T-helper 17 cell (primary cell): ENCODE results near the gene FNDC10. TPM values are rescaled to one million over a fixed set of nuclear protein-coding genes. Genes with fewer than 3 reads are reported as not detected.
A peak's percentile ranks its signal among the peaks of the same experiment; 100 is the strongest.
"Not testable (repeated sequence)": the region's sequence is repeated elsewhere in the genome, so short reads cannot be mapped to it uniquely, and the experiment has no call there.

Experiments used
- ATAC-seq: fragments of 150-1000 bp; cut with Tn5 transposase; 2 replicates; pipeline ENCODE4 v1.10.0; 2021; ENCODE audit warnings: mild to moderate bottlenecking, moderate library complexity
- DNase-seq, 3 donors: peaks; one replicate each; pipeline versions ENCODE4 v3.0.0 to v3.0.0-alpha.2; 2020 to 2021
- H3K9me3 ChIP-seq: one replicate; pipeline ENCODE4 v1.7.0; 2013; ENCODE audit warnings: low read length, mild to moderate bottlenecking; ENCODE audit not compliant: control insufficient read depth, poor library complexity, severe bottlenecking
- H3K27ac Mint-ChIP-seq: one replicate; pipeline ENCODE4 v1.8.0; 2022; ENCODE audit warnings: mild to moderate bottlenecking, moderate library complexity, mixed read lengths
- H3K27me3 Mint-ChIP-seq: one replicate; pipeline ENCODE4 v1.8.0; 2022; ENCODE audit warnings: mixed read lengths
- H3K36me3 Mint-ChIP-seq: one replicate; pipeline ENCODE4 v1.8.0; 2022; ENCODE audit warnings: low read depth, mixed read lengths
- H3K4me1 Mint-ChIP-seq: one replicate; pipeline ENCODE4 v1.8.0; 2022; ENCODE audit warnings: mild to moderate bottlenecking, mixed read lengths
- H3K4me3 Mint-ChIP-seq: one replicate; pipeline ENCODE4 v1.8.0; 2022; ENCODE audit warnings: mild to moderate bottlenecking, moderate library complexity, mixed read lengths
- total RNA-seq, 4 donors: library from RNA in 2 of 4; stranded (reverse) in 2 of 4; gene quantifications; one replicate each; pipeline ENCODE4 v1.2.3 and lab custom pipeline; 2022 to 2026

Gene FNDC10
- total RNA-seq, 2 donors from 2014 or later = 3.3 to 3.4 TPM

DNA sequence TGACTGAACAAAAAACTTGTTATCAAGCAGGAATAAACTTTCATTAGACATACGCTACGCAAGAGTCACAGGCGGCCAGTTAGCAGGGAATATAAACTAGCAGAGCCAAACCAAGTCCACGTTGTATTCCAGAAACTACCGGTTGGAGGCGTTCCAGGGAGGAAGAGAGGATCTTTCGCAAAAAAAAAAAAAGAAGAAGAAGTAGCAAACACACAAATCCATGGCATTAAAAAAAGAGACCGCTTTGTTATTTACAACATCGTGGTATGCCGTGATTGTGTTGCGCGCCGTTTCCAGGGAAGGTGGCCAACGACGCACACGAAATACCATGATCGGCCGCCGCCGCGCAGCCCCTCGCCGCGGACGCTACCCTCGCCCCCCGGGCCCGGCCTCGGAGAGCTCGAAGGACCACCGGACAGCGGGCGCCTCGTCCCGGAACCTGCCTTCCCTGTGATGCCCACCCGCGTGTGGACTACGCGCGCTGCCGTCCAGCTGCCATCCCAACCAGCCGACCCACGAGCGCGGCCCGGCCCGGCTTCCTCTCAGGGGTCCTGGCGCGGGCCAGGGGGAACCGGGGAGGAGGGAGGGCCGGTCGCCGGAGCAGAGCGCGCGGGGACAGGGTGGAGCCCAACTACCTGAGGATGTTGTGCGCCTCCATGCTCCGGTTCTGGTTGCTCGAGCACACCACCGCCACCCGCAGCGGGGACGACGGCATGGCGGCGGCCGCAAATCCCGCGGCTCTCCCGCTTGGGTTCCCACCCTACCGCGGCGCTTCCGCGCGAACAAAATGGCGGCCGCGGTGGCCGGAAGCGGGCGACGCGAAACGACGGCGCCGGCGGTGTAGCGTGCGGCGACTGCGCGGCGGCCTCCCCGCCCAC lies 25.9 kb downstream of the FNDC10 start:
- ATAC-seq (peak; percentile 81), DNase-seq (peak; percentile 56 to 75 (median 73))
- no peaks in the 10 kb centered on the region for H3K9me3 ChIP-seq
- H3K36me3 Mint-ChIP-seq = peaks cover 6% of the 10 kb centered on the region
- H3K27ac Mint-ChIP-seq = peak overlapping the region; percentile 99
- H3K4me1 Mint-ChIP-seq = peaks cover 22% of the 10 kb centered on the region
- H3K4me3 Mint-ChIP-seq = peak overlapping the region; percentile 97
- H3K27me3 Mint-ChIP-seq = no peaks in the 10 kb centered on the region

DNA sequence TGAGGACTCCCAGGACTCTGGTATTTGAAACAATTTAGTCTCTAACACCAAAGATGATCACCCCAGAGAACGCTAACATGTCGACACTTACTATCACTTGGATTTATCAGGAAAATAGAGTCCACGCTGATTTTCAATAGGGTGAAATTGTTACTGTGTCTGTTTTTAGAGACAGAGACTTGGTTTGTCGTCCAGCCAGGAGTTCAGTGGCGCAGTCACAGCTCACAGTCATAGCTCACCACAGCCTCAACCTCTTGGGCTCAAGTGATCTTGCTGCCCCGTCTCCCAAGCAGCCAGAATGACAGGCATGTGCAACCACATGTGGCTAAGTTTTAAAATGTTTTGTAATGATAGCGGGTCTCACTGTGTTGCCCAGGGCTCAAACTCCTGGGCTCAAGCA lies 30.6 kb downstream of the FNDC10 start:
- Mint-ChIP-seq H3K36me3 (peaks cover 8% of the 10 kb centered on the region), H3K4me3 (no peak overlapping the region), H3K27ac (peak overlapping the region; percentile 77), H3K4me1 (peaks cover 29% of the 10 kb centered on the region), H3K27me3 (no peaks in the 10 kb centered on the region)
- no peaks in the 10 kb centered on the region for H3K9me3 ChIP-seq
- ATAC-seq = no peak
- no peak for DNase-seq

DNA sequence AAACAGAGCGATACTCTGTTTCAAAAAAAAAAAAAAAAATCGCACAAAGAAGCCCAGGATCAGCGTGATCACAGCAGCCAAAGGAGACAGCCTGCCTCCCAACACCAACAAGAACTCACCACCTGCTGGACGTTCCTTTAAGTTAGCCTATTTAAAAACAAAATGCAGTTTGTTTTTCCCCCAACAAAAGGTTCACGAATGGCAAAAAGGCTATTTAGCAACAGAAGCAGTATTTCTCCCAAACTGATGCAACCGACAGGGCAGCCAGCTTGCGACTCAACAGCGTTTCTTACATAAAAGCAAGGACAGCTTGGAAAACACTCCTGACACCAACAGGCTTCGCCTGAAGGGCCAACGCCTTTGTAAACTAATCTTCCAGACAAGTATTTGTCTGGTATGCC lies 32.0 kb downstream of the FNDC10 start:
- H3K9me3 ChIP-seq = no peaks in the 10 kb centered on the region
- Mint-ChIP-seq H3K27me3 (no peaks in the 10 kb centered on the region), H3K4me1 (peaks cover 31% of the 10 kb centered on the region), H3K4me3 (no peak overlapping the region), H3K36me3 (peaks cover 8% of the 10 kb centered on the region), H3K27ac (peak overlapping the region; percentile 77)
- ATAC-seq (no peak), DNase-seq (no peak)

DNA sequence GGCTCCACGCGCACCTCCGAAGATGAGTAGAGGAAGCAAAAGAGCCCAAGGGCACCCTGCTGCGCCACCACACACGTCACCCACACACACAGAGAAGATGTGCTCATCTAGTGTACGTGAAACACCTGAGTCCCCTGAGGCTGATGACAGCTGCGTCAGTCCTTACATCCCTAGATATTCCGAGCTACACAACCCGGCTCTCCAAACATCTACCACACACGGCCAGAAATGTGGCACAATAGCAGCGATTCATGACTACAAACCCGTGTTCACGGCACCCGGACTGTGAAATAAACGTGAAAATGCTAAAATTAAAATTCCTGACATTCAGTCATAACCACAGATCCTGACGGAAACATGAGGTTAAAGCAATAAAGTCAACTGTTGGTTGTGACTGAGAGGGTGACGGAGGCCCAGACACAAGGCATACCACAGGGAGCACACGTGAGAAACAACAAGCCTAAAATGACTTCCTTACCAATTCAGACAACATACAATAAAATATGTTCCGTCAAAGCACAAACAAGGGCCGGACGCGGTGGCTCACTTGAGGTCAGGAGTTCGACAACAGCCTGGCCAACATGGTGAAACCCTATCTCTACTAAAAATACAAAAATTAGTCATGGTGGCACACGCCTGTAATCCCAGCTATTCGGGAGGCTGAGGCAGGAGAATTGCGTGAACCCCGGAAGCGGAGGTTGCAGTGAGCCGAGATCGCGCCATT lies 32.6 kb downstream of the FNDC10 start:
- no peak for ATAC-seq
- Mint-ChIP-seq H3K4me1 (peaks cover 31% of the 10 kb centered on the region), H3K27ac (no peak overlapping the region), H3K4me3 (no peak overlapping the region), H3K27me3 (no peaks in the 10 kb centered on the region), H3K36me3 (peaks cover 8% of the 10 kb centered on the region)
- no peak for DNase-seq
- H3K9me3 ChIP-seq = no peaks in the 10 kb centered on the region

DNA sequence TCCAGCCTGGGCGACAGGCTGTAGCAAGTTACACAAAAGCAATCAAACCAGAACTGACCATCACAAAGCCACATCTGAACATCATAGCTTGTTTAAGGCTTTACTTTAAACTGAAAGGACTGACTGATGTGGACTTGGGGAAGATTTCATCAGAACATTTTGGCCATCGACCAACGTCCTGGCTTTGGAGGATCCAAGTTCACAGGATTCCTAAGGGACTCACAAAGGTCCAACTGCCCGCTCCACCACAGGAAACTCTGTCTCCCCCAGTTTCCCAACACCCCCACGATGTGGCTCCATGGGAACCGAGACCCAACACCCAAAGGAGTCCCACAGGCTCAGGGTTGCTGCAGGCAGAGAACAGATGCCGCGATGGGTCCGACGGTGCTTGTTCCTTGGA lies 34.6 kb downstream of the FNDC10 start:
- H3K9me3 ChIP-seq = no peaks in the 10 kb centered on the region
- no peak overlapping the region for H3K4me3 Mint-ChIP-seq
- ATAC-seq (no peak), DNase-seq (no peak)
- peak overlapping the region; percentile 56 for H3K27ac Mint-ChIP-seq
- no peaks in the 10 kb centered on the region for H3K27me3 Mint-ChIP-seq
- H3K4me1 Mint-ChIP-seq = peaks cover 26% of the 10 kb centered on the region
- peaks cover 8% of the 10 kb centered on the region for H3K36me3 Mint-ChIP-seq

DNA sequence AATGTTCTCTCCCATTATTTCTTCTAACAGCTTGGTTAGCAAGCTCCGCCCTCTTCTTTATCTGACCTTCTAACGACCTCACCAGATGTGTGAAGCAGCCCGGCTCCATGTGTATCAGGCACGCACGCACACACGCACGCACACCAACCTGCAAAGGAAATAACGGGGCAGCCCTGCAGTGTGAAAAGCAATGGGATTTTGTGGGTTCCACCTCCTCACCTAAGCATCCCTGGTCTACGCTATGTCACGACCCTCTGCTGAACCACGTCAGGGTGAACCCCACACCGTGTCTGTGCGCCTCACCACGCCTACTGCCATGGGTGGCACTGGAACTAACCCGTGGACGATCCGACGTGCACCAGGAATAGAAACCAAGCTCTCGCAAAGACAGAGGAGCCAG lies 35.7 kb downstream of the FNDC10 start:
- Mint-ChIP-seq H3K27ac (peak overlapping the region; percentile 56), H3K4me1 (peaks cover 18% of the 10 kb centered on the region), H3K27me3 (no peaks in the 10 kb centered on the region), H3K4me3 (no peak overlapping the region), H3K36me3 (peaks cover 6% of the 10 kb centered on the region)
- no peaks in the 10 kb centered on the region for H3K9me3 ChIP-seq
- ATAC-seq (no peak), DNase-seq (no peak)

DNA sequence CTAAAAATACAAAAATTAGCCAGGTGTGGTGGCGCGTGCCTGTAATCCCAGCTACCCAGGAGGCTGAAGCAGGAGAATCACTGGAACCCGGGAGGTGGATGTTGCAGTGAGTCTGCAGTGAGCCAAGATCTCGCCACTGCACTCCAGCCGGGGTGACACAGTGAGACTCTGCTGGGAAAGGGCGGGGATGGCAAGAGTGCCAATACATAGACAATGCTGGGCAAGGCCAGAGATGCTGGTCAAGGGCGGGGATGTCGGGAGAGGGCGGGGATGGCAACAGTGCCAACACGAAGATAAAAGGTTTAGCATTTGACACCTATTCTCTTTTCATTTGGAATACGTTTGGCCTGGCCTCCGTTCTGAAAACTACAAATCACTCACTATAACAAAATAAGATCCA lies 36.2 kb downstream of the FNDC10 start:
- H3K4me3 Mint-ChIP-seq = no peak overlapping the region
- peaks cover 21% of the 10 kb centered on the region for H3K4me1 Mint-ChIP-seq
- ATAC-seq (no peak), DNase-seq (no peak)
- peaks cover 6% of the 10 kb centered on the region for H3K36me3 Mint-ChIP-seq
- H3K27me3 Mint-ChIP-seq = no peaks in the 10 kb centered on the region
- H3K27ac Mint-ChIP-seq = peak overlapping the region; percentile 82
- no peaks in the 10 kb centered on the region for H3K9me3 ChIP-seq

DNA sequence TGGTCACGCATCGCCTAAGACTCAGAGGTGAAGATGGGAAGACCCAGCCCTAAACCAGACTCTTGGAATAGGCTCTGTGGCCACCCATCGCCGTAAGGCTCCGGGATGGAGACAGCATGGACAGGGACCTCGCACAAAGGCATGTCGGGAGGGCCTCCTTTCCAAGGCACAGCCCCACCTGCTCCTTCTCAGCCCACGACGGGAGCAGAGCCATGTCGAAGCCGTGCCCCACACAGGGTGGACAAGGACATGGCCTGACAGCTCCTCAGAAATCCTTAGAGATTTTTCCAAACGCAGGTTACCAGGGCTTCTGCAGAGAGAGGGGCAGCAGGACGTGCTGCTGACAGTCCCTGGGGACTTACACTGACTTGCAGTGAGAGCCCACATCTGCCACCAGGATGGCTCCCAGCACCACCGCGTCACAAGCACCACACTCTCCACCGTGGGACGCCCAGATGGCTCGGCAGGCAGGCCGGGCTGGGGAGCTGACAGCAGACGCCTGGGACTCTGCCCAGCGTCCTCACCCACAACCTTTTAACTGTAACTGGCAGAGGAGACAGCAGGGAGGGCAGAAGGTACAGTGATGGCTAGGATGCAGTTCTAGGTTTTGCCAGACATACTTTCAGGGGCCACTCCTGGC lies 37.3 kb downstream of the FNDC10 start:
- ATAC-seq (no peak), DNase-seq (no peak)
- Mint-ChIP-seq H3K27me3 (no peaks in the 10 kb centered on the region), H3K27ac (peak overlapping the region; percentile 82), H3K4me1 (peaks cover 25% of the 10 kb centered on the region), H3K36me3 (peaks cover 6% of the 10 kb centered on the region), H3K4me3 (peak overlapping the region; percentile 31)
- no peaks in the 10 kb centered on the region for H3K9me3 ChIP-seq

DNA sequence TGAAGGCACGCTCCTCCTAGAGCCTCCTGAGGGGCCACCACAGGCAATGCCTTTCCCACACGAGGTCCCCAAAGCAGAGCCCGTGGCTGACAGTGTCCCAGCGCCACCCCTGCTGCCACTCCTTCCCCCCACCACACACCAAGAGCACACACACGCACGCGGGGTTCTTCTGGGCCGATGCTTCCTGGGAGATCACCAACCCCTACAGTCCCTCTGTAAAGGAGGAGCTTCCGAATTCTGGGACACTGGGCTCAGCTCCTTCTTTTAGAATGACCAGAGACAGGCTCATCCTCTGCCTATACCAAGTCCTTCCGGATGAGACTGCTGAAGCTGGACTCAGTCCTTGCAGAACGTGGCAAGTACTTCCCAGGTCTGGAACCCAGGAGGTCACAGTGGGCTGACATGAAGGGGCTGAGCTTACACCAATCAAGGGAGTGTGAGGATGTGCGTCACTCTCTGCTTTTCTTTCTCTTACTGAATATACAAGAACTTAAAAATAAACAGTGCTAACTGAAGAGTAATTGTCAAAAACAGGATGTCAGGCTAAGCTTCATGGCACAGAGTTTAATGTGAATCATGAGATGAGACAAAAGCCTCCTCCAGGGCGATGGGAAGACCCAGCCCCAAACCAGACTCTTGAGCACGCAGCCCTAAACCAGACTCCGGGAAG lies 38.0 kb downstream of the FNDC10 start:
- peak overlapping the region; percentile 31 for H3K4me3 Mint-ChIP-seq
- no peaks in the 10 kb centered on the region for H3K27me3 Mint-ChIP-seq
- peak overlapping the region; percentile 82 for H3K27ac Mint-ChIP-seq
- peaks cover 18% of the 10 kb centered on the region for H3K4me1 Mint-ChIP-seq
- H3K9me3 ChIP-seq = no peaks in the 10 kb centered on the region
- DNase-seq (no peak), ATAC-seq (no peak)
- peaks cover 6% of the 10 kb centered on the region for H3K36me3 Mint-ChIP-seq

DNA sequence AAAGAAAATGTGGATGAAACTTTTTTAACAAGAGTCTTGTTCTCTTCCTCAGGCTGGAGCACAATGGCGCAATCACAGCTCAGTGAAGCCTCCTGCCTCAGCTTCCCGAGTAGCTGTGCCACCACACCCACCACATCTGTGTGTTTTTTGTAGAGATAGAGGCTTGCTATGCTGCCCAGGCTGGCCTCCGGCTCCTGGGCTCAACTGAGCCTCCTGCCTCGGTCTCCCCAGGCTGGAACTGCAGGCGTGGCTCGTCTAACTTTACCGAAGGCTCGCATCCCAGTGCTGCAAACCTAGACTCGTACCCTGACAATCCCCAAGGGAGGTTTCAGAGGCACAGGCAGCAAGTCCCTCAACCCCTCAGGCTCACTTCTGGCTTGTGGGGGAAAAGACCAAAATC lies 39.8 kb downstream of the FNDC10 start:
- no peaks in the 10 kb centered on the region for H3K27me3 Mint-ChIP-seq
- H3K36me3 Mint-ChIP-seq = peaks cover 6% of the 10 kb centered on the region
- H3K4me3 Mint-ChIP-seq = peak overlapping the region; percentile 41
- ATAC-seq (no peak), DNase-seq (no peak)
- peak overlapping the region; percentile 16 for H3K27ac Mint-ChIP-seq
- H3K4me1 Mint-ChIP-seq = peaks cover 17% of the 10 kb centered on the region
- H3K9me3 ChIP-seq = no peaks in the 10 kb centered on the region

DNA sequence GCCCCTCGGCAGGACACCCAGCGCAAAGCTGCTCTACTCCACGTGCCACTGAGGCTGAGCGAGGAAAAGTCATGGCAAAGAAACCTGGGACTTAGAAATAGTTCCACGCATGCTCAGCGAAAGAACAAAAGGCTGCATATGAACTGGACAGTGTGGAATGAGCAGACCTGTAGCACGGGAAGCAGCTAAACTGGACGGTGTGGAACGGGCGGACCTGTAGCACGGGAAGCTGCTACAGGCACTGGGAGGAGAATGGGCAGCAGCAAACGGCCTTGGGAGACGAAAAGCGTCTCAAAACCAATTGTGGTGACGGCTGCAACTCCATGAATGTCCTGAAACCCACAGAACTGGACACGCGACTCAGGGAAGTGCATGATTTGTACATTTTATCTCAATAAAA lies 40.9 kb downstream of the FNDC10 start:
- Mint-ChIP-seq H3K36me3 (peaks cover 4% of the 10 kb centered on the region), H3K27ac (no peak overlapping the region), H3K4me1 (peaks cover 10% of the 10 kb centered on the region), H3K4me3 (peak overlapping the region; percentile 66), H3K27me3 (no peaks in the 10 kb centered on the region)
- DNase-seq (no peak), ATAC-seq (no peak)
- H3K9me3 ChIP-seq = no peaks in the 10 kb centered on the region

DNA sequence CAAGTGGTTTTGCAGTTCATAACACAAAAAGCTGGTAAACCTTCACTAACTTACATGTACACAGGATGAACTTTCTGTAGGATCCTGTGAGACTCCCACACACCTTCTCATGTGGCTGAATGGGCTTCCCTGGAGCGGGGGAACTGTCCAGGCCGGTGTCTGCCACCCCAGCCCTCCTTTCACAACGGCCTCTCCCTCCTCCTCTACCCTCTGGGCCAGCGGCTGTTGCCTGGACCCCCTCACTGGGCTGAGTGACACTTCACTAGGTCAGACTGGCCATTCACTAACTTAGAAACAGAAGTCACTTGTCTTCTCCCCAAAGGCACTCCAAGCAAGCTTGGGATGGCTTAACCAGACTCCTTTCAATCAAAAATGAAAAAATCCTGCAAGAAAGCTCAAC lies 41.3 kb downstream of the FNDC10 start:
- no peaks in the 10 kb centered on the region for H3K9me3 ChIP-seq
- peak overlapping the region; percentile 66 for H3K4me3 Mint-ChIP-seq
- ATAC-seq (no peak), DNase-seq (no peak)
- H3K4me1 Mint-ChIP-seq = peaks cover 9% of the 10 kb centered on the region
- H3K27me3 Mint-ChIP-seq = no peaks in the 10 kb centered on the region
- peaks cover 2% of the 10 kb centered on the region for H3K36me3 Mint-ChIP-seq
- H3K27ac Mint-ChIP-seq = no peak overlapping the region

DNA sequence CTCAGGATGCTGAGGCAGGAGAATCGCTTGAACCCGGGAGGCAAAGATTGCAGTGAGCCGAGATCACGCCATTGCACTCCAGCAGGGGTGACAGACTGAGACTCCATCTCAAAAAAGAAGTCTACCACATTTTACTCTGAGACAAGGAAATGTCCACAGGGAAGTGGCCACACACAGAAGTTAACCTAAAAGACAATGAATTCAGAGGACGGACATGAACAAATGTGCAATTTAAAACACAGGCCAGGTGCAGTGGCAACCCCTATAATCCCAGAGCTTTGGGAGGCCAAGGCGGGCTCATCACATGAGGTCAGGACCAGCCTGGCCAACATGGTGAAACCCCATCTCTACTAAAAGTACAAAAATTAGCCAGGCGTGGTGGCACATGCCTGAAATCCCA lies 42.2 kb downstream of the FNDC10 start:
- ATAC-seq, H3K27me3 Mint-ChIP-seq, H3K4me1 Mint-ChIP-seq, H3K36me3 Mint-ChIP-seq, DNase-seq, H3K9me3 ChIP-seq, H3K4me3 Mint-ChIP-seq: not testable (repeated sequence)
- peak overlapping the region; percentile 2 for H3K27ac Mint-ChIP-seq
